ENCODE data around the gene AKIRIN1.
"Not testable (repeated sequence)": the region's sequence is repeated elsewhere in the genome, so short reads cannot be mapped to it uniquely, and the experiment has no call there.

DNA sequence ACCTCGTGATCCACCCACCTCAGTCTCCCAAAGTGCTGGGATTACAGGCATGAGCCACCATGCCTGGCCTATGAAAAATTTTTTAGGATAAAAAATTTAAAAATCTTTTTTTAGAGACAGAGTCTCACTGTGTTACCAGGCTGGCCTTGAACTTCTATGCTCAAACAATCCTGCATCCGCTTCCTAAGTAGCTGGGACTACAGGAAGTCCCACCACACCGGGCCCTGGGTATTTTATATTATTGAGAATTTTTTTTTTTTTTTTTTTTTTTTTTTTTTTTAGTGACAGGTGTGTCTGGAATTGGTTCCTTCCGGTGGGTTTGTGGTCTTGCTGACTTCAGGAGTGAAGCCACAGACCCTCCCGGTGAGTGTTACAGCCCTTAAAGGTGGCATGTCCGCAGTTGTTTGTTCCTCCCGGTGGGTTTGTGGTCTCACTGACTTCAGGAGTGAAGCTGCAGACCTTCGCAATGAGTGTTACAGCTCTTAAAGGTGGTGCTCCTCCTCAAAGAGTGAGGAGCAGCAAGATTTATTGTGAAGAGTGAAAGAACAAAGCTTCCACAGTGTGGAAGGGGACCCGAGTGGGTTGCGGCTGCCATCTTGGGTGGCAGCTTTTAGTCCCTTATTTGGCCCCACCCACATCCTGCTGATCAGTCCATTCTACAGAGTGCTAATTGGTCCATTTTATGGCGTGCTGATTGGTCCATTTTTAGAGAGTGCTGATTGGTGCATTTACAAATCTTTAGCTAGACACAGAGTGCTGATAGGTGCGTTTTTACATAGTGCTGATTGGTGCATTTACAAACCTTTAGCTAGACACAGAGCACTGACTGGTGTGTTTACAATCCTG lies 13.5 kb upstream of the AKIRIN1 start:
- not testable (repeated sequence) for TF ChIP-seq PATZ1 (CRISPR knock-in tag; IDR thresholded peaks at IDR 0.05; ENCODE audit: borderline replicate concordance); ZNF8 (CRISPR knock-in tag; IDR thresholded peaks at IDR 0.05); TCF4 (CRISPR knock-in tag; IDR thresholded peaks at IDR 0.05; ENCODE audit: borderline replicate concordance)
- TF ChIP-seq, protein P1, sequence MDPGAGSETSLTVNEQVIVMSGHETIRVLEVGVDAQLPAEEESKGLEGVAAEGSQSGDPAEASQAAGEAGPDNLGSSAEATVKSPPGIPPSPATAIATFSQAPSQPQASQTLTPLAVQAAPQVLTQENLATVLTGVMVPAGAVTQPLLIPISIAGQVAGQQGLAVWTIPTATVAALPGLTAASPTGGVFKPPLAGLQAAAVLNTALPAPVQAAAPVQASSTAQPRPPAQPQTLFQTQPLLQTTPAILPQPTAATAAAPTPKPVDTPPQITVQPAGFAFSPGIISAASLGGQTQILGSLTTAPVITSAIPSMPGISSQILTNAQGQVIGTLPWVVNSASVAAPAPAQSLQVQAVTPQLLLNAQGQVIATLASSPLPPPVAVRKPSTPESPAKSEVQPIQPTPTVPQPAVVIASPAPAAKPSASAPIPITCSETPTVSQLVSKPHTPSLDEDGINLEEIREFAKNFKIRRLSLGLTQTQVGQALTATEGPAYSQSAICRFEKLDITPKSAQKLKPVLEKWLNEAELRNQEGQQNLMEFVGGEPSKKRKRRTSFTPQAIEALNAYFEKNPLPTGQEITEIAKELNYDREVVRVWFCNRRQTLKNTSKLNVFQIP (CRISPR knock-in tag; IDR thresholded peaks at IDR 0.05; ENCODE audit: borderline replicate concordance, low read depth), result not testable (repeated sequence)

Measured in SK-N-SH treated with all-trans-retinoic acid at 6 μM for 48 hours (cell line).